Heart left ventricle (tissue), 16 donors: ENCODE measurements around the gene SGTA. TPM values are rescaled to one million over a fixed set of nuclear protein-coding genes. Genes with fewer than 3 reads are reported as not detected.

Experiments used
- ATAC-seq, 4 donors: fragments of 200-7000 bp; cut with Tn5 transposase; one replicate each; pipeline ENCODE4 v1.9.1; 2020 to 2022; ENCODE audit warnings: moderate library complexity in 4 of 4, mild to moderate bottlenecking in 3 of 4, moderate number of reproducible peaks in 1 of 4
- DNase-seq, 5 donors: peaks; one replicate each; pipeline ENCODE4 v3.0.0-alpha.2; 2020
- H3K27ac ChIP-seq, 12 donors: fragments of 200-600 bp; sonication (generic) in 4 of 12; one replicate each; pipeline versions ENCODE4 v1.5.0 to v1.8.0; 2016 to 2022; ENCODE audit warnings: mild to moderate bottlenecking in 2 of 12
- H3K27me3 ChIP-seq, 9 donors: fragments of 200-600 bp; sonication (generic) in 2 of 9; one replicate each; pipeline versions ENCODE4 v1.5.1 to v1.8.0; 2016 to 2022; ENCODE audit warnings: mild to moderate bottlenecking in 3 of 9
- H3K36me3 ChIP-seq, 9 donors: fragments of 200-600 bp; sonication (generic) in 2 of 9; one replicate each; pipeline versions ENCODE4 v1.5.0 to v1.8.0; 2018 to 2022; ENCODE audit warnings: mild to moderate bottlenecking in 2 of 9
- H3K4me1 ChIP-seq, 12 donors: fragments of 200-600 bp; sonication (generic) in 4 of 12; one replicate each; pipeline versions ENCODE4 v1.5.0 to v1.8.0; 2016 to 2022; ENCODE audit warnings: mild to moderate bottlenecking in 3 of 12
- H3K4me3 ChIP-seq, 12 donors: fragments of 200-600 bp; sonication (generic) in 4 of 12; one replicate each; pipeline versions ENCODE4 v1.5.0 to v1.8.0; 2017 to 2022; ENCODE audit warnings: mild to moderate bottlenecking in 9 of 12, moderate library complexity in 4 of 12
- H3K9me3 ChIP-seq, 12 donors: fragments of 200-600 bp; sonication (generic) in 4 of 12; one replicate each; pipeline versions ENCODE4 v1.5.0 to v1.8.0; 2016 to 2022; ENCODE audit warnings: mild to moderate bottlenecking in 1 of 12
- POLR2A ChIP-seq, 2 donors: fragments of 450-650 bp; IDR thresholded peaks; one replicate each; pipeline ENCODE4 v1.6.1; 2017; ENCODE audit warnings: antibody characterized with exemption in 2 of 2, mild to moderate bottlenecking in 2 of 2, moderate library complexity in 2 of 2
- WGBS, 4 donors: extraction: QIAGEN DNeasy Blood & Tissue Kit in 2 of 4; methylation state at CpG; one replicate each; pipeline versions ENCODE4 v1.1.5 to v1.1.7; 2013 to 2018; 5-methylcytosine and 5-hydroxymethylcytosine counted together
- intact Hi-C, 10 donors: fragments of 100-400 bp; cut with DNase I; formaldehyde crosslinking; loops; one replicate each; pipeline versions ENCODE4 v1.11.1 to v1.14.2; 2022
- polyA plus RNA-seq, 2 donors: library from polyadenylated mRNA; stranded (reverse); fragments of 200-250 nt; gene quantifications; one replicate each; pipeline ENCODE4 v1.2.3, GENCODE V29; 2013
- total RNA-seq, 9 donors: library from RNA; depleted of rRNA in 2 of 9; stranded (reverse); fragments of >200 nt in 2 of 9; fragmentation: NEBNext Ultra II Directional in 3 of 9; extraction: Animal tissue kit (Norgen Biotek cat#: 25700) in 3 of 9; gene quantifications; one replicate each; pipeline versions ENCODE4 v1.1.0 to v1.2.4, GENCODE V29; 2016 to 2023
- TF ChIP-seq, protein P1 (sequence below), 12 donors: fragments of 200-600 bp; sonication (generic) in 4 of 12; IDR thresholded peaks; one replicate each; pipeline versions ENCODE4 v1.5.0 to v1.8.0; 2018 to 2022; ENCODE audit warnings: antibody characterized with exemption in 12 of 12, mild to moderate bottlenecking in 5 of 12
- donor health status: ischemic (EF 13 %, LVEDD 7.1; RV severe dilation, severe dysfunction).
- donor health status: healthy with polysubstance abuse.
- donor health status: DM: no; HTN: yes; CAD: no.
- donor health status: DM: no; HTN: no; CAD: no.
- donor health status: ischemic (EF 25% LVEDD 6.9; RV normal size, moderate dysfunction).
- donor health status: ischemic (EF 25% LVEDD 5.7; RV mildly dilated, moderate dysfunction).
- donor health status: healthy.
- donor health status: DM: yes; HTN: yes; CAD: no.
- donor health status: ischemic (EF 35%, LVEDD 5.7; RV mildly dilated, moderate dysfunction).
- donor health status: nonischemic (EF 11% LVEDD 7.7; RV severe dilation, severe dysfunction).
- donor health status: DM: yes; HTN: yes; CAD: no.
- donor health status: PGD.
- donor health status: ischemic (EF 29% LVEDD 5.4; RV normal size, mild dysfunction).
- donor health status: nonischemic (EF 23%, LVEDD 6.1; RV moderate dilation, normal function).

The SGTA gene
- total and polyA plus RNA-seq, 11 donors: 47.4 to 125 (median 65.6) TPM

DNA sequence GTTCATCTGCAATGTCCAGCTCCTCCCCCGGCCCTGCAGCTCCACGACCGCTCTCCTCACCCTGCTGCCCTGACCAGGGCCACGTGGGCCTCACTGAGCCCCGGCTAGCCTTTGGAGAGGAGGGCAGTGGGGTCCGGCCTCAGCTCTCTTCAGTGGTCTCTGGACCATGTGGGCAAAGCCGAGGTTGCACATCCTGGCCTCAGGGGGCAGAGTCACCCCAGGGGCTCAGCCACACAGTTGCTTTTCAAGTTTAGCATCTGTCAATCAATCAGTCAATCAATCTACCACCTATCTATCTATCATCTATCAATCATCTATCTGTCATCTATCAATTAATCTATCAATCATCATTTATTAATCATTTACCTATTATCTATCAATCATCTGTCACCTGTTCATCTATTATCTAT lies 58.9 kb downstream of the SGTA start:
- Histone ChIP-seq H3K27me3 (peaks cover 9 to 54% (median 23%) of the 10 kb centered on the region in 9 donors), H3K4me3 (no peak overlapping the region), H3K4me1 (peaks cover 0 to 39% (median 13%) of the 10 kb centered on the region in 12 donors), H3K9me3 (no peaks in the 10 kb centered on the region), H3K27ac (peak overlapping the region in 5 of 12 donors; percentile 81 to 95 (median 92)), H3K36me3 (no peaks in the 10 kb centered on the region)
- intact Hi-C loops: loop anchor here in 3 of 10 donors (5.0 to 10.0 kb wide), 2 partner anchors 59 to 62 kb away; no protein-coding TSS in a partner anchor
- no peak for ATAC-seq
- peak in 2 of 5 donors; percentile 11 to 25 for DNase-seq
- TF ChIP-seq POLR2A (IDR thresholded peaks at IDR 0.05): no peak
- TF ChIP-seq, protein P1, sequence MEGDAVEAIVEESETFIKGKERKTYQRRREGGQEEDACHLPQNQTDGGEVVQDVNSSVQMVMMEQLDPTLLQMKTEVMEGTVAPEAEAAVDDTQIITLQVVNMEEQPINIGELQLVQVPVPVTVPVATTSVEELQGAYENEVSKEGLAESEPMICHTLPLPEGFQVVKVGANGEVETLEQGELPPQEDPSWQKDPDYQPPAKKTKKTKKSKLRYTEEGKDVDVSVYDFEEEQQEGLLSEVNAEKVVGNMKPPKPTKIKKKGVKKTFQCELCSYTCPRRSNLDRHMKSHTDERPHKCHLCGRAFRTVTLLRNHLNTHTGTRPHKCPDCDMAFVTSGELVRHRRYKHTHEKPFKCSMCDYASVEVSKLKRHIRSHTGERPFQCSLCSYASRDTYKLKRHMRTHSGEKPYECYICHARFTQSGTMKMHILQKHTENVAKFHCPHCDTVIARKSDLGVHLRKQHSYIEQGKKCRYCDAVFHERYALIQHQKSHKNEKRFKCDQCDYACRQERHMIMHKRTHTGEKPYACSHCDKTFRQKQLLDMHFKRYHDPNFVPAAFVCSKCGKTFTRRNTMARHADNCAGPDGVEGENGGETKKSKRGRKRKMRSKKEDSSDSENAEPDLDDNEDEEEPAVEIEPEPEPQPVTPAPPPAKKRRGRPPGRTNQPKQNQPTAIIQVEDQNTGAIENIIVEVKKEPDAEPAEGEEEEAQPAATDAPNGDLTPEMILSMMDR (IDR thresholded peaks at IDR 0.05): no peak
- whole genome bisulfite sequencing, 4 donors: 47 to 65% (median 57%) methylated on average over 4 to 7 of the region's 7 CpGs

DNA sequence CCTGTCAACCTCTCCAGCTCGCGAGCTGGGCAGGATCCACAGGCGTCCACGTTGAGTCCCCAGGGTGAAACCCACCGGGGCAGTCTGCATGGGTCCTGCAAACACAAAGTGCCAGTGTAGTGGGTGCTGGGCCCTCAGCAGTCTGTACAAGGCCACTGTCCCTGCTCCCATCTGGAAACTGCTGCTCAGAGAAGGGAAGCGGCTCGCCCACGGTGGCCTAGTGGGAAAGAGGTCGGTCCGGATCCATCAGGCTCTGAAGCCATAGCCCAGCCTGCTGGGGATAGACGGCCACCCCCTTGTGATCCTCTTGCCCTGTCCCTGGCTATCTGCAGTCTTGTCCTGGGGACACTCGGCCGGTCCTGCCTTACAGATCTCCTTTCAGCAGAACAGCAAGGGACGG lies 59.3 kb downstream of the SGTA start:
- Histone ChIP-seq H3K4me1 (peaks cover 0 to 42% (median 13%) of the 10 kb centered on the region in 12 donors), H3K27ac (peak overlapping the region in 11 of 12 donors; percentile 77 to 95 (median 90)), H3K36me3 (no peaks in the 10 kb centered on the region), H3K27me3 (peaks cover 9 to 54% (median 23%) of the 10 kb centered on the region in 9 donors), H3K9me3 (no peaks in the 10 kb centered on the region), H3K4me3 (no peak overlapping the region)
- no peak for ATAC-seq
- intact Hi-C loops: loop anchor here in 3 of 10 donors (5.0 to 10.0 kb wide), 2 partner anchors 59 to 61 kb away; no protein-coding TSS in a partner anchor
- WGBS, 4 donors: 55 to 71% (median 64%) methylated on average over 12 to 14 of the region's 14 CpGs
- TF ChIP-seq POLR2A (IDR thresholded peaks at IDR 0.05): no peak
- TF ChIP-seq, protein P1 (IDR thresholded peaks at IDR 0.05): no peak
- peak in 2 of 5 donors; percentile 22 to 28 for DNase-seq

DNA sequence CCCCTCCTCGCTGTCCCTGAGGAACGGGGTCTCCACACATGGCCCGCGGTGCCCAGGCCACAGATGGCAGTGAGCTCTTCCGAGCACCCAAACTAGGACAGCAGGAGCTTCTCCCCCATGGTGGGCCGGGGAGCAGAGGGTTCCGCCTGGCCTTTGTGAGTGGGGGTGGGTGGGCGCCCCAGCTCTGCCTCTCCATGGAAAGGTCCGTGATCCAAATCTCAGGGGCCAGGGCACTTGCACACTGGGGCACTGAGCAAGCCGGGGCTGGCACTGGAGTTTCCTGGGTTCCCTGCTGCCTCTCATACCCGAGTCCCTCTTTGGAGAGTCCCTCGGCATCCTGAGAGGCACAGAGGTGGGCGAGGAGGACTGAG lies 59.7 kb downstream of the SGTA start:
- DNase-seq: no peak
- Histone ChIP-seq H3K4me3 (no peak overlapping the region), H3K27ac (peak overlapping the region in 11 of 12 donors; percentile 77 to 95 (median 90))

More for the DNA sequence above, 59.7 kb downstream of the SGTA start:
- TF ChIP-seq, protein P1 (IDR thresholded peaks at IDR 0.05): no peak
- TF ChIP-seq POLR2A (IDR thresholded peaks at IDR 0.05): no peak
- peaks cover 9 to 54% (median 23%) of the 10 kb centered on the region in 9 donors for H3K27me3 ChIP-seq
- intact Hi-C loops: loop anchor here in 3 of 10 donors (5.0 to 10.0 kb wide), 2 partner anchors 59 to 61 kb away; no protein-coding TSS in a partner anchor
- WGBS, 4 donors: 55 to 64% (median 58%) methylated on average over 5 to 13 of the region's 13 CpGs
- H3K9me3 ChIP-seq: no peaks in the 10 kb centered on the region
- no peak for ATAC-seq
- H3K36me3 ChIP-seq: no peaks in the 10 kb centered on the region
- H3K4me1 ChIP-seq: peaks cover 0 to 42% (median 13%) of the 10 kb centered on the region in 12 donors
